Panc1 (cell line): ENCODE results near the gene WDR82.

ENCODE experiments used
- POLR2AphosphoS5 ChIP-seq: IDR thresholded peaks from 2 replicates; pipeline ENCODE4 v1.6.1; 2012; ENCODE audit warnings: mild to moderate bottlenecking, low read depth, low read length, moderate library complexity
- SIN3A ChIP-seq: IDR thresholded peaks from 2 replicates; pipeline ENCODE4 v1.6.1; 2012; ENCODE audit warnings: low read depth, mild to moderate bottlenecking, low read length, moderate library complexity, borderline replicate concordance; ENCODE audit not compliant: insufficient read depth
- TCF7L2 ChIP-seq: IDR thresholded peaks from 2 replicates; pipeline ENCODE4 v1.6.1; 2011; ENCODE audit warnings: mild to moderate bottlenecking, low read depth, low read length, inconsistent platforms
- TF ChIP-seq, protein P1 (sequence below): fragments of 450-650 bp; IDR thresholded peaks from 2 replicates; pipeline ENCODE4 v1.5.1; 2017; ENCODE audit warnings: mild to moderate bottlenecking

DNA sequence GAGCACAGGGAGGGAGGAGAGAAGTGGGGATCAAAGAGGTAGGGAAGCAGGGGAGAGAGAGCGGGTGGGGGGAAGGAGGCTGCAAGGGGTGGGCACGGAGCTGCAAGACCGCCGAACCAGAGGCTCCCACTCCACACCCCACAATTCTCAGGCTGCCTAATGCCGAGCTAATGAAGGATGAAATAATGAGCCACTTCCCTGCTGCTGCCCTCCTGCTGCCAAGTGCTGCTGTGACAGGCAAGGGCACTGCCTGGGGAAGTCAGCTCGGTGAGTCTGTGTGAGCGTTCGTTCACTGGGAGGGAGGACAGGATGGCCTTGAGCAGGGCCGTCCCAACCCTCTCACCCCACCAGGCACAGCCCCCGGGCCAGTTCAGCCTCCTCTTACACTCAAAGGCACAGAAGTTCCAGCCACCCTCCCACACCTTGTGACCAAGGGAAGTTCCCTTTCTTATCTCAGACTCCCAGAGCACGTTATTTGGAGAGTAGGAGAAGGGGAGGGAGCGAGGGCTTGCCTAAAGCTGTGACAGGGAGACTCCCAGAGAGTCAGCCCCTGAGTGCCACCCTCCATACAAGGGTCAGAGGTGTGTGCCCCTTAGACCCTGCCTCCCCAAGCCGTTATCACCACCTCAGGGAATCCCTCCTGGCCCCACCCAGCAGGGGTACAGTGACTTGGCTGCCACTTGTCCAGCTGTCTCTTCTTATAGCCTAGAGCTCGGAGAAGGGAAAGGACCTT lies 21.6 kb upstream of the WDR82 start:
- no peak for TF ChIP-seq SIN3A
- TF ChIP-seq, protein P1, sequence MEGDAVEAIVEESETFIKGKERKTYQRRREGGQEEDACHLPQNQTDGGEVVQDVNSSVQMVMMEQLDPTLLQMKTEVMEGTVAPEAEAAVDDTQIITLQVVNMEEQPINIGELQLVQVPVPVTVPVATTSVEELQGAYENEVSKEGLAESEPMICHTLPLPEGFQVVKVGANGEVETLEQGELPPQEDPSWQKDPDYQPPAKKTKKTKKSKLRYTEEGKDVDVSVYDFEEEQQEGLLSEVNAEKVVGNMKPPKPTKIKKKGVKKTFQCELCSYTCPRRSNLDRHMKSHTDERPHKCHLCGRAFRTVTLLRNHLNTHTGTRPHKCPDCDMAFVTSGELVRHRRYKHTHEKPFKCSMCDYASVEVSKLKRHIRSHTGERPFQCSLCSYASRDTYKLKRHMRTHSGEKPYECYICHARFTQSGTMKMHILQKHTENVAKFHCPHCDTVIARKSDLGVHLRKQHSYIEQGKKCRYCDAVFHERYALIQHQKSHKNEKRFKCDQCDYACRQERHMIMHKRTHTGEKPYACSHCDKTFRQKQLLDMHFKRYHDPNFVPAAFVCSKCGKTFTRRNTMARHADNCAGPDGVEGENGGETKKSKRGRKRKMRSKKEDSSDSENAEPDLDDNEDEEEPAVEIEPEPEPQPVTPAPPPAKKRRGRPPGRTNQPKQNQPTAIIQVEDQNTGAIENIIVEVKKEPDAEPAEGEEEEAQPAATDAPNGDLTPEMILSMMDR: no peak
- no peak for TF ChIP-seq POLR2AphosphoS5
- TF ChIP-seq TCF7L2: no peak
